ENCODE data around the gene ERMP1.
"Not testable (repeated sequence)": the region's sequence is repeated elsewhere in the genome, so short reads cannot be mapped to it uniquely, and the experiment has no call there.

The ERMP1 gene

GRCh38 chr9:5779705-5780218 lies 53.2 kb downstream of the ERMP1 start:
- not testable (repeated sequence) for DNase-seq

DNA sequence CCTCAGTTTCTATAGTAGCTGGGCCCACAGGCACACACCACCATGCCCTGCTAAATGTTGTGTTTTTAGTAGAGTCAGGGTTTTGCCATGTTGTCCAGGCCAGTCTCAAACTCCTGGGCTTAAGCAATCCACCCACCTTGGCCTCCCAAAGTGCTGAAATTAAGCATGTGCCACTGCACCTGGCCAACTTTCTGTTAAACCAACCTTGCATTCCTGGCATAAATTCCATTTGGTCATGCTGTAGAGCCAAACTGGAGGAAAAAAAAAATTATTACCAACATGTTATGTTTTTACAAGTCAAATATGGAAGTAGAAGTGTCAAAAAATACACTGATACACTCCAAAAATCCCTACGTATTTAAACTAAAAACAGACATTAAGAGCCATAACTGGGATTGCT lies 54.1 kb downstream of the ERMP1 start:
- no peak for DNase-seq

- no peak for DNase-seq
Measured at GRCh38 chr9:5773324-5773999, 59.5 kb downstream of the ERMP1 start.

DNA sequence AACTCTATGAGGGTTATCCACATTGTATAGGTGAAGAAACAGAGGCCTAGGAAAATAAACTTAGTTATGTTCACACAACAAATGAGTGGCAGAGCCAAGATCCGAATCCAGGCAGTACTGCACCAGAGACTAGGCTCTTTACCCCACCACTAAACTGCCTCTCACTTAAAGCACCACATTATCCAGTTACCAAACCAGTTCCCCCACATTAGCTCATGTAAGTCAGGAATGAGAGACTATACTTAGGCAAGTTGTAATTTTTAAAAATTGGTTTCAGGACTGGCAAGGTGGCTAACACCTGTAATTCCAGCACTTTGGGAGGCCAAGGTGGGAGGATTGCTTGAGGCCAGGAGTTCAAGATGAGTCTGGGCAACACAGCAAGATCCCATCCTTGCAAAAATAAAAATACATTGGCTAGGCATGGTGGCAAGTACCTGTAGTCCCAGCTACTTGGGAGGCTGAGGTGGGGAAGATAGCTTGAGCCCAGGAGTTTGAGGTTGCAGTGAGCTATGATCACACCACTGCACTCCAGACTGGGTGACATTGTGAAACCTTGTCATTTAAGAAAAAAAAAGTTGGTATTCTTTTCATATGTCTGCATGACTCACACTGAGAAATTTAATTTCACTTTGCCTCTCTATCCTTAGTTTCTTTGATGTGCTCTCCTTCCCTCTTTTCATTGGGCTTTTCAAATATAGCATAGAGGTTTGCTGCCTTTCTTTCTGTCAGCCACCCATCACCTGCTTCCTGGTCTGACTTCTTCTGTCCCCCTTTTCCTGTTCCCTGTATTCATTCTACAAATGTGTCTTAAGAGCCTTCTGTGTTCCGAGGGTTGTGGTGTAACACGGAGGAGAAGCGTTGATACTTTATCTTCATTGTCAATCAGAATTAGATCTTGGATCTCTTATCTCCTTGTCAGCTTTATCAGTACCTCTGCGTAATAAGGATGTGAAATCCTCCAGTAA lies 64.7 kb downstream of the ERMP1 start:
- no peak for DNase-seq

DNA sequence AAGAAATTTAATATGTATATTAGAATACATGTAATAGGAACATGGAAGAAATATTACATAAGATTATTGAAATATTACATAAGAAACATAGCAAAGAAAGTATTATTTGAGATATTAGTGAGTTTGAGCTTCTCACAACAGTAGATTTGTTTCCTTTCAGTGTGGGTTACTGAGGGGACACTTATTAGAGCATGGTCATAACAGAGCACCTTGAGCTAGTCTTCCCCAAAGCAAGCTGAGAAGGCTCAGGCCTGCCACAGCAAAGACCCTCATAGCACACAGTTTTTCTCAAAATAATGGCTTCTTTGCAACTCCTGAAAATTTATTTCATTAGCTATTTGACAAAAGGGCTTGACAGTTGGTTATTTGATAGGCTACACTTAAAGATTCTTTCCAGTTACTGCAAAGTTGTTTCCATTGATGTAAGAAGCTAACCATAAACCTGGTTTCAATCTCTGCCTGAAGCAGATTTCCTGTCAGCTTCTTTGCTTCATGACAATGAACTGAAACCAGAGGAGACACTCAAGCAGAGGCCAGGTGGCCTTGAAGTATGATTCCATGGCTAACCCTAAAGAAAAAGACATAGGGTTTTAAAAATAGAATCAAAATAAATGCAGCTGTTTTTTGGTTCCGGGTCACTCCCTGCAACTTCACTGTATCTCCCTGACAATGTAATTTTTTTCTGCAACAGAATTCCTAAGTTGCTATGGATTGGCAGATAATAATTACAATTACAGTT lies 68.6 kb downstream of the ERMP1 start:
- DNase-seq = no peak

DNA sequence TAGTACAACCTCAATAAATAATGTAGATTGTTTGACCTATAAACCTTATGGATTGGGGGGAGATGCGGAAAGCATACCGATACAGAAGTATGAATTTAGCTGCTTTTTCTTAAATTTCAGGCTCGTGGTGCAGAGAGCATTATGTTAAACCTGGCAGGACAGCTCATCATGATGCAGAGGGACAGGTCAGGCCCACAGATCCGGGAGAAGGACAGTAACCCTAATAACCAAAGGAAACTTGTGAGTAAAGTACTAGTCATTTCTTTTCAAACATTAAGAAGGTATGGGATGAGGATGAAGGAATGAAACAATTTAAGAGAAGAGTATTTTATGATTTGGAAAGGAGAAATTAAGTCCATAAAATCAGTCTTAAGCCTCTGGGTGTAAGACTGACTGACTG lies 70.5 kb downstream of the ERMP1 start:
- DNase-seq = no peak

DNA sequence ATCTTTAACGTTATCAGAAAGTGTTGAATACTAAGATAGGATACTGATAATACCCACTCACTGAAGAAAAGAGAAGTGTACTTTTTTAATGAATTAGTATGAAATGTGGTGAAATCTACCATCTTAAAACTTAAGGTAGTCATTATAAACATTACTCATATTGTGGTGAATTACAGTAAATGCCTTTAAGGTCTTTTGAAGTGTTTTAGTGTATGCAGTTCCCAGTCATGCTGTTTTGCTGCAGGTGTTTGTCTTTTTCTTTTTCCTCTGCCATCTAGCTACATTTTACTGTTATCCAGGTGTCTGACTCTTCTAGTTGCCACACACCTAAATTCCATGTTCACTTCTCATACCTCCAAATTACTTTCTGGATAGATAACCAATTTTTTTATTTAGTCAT lies 72.6 kb downstream of the ERMP1 start:
- DNase-seq = no peak

DNA sequence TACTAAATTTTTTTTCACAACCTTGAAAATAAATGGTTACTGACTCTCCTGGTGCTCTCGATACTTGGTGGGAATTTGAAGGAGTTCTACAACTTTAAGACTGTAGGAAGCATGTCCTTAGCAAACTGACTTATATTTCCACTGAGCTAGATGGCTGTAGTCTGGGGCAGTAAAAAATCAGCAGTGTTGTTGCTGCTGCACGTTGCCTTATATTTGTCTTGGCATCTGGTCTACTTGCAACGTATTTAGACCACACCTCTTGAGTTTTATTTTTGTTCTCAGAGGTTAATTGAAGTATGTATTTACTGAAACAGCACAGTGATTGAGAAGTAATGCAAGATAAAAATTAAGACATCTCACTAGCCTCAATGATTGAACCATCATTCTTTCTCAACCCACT lies 76.3 kb downstream of the ERMP1 start:
- no peak for DNase-seq

DNA sequence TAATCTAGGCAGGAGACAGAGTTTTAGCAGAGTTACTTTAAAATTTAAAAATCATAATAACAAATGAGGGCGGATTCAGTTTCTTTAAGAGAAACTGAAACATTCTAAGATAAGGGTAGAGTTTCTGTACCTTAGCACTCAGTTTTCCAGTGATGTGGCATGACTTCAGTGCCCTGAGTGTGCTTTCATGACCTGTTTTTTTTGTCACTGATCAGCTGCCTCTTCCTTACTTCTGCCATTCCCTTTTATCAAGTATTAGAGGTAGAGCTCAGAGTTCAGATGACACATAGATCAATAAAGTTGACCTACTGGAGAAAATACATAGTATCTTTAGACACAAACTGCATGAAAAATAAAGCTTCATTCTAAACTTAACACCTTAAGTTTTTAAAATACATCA lies 82.3 kb downstream of the ERMP1 start:
- no peak for DNase-seq

GRCh38 chr9:5749306-5749705 lies 83.6 kb downstream of the ERMP1 start:
- DNase-seq = no peak

GRCh38 chr9:5748438-5748837 lies 84.5 kb downstream of the ERMP1 start:
- no peak for DNase-seq

DNA sequence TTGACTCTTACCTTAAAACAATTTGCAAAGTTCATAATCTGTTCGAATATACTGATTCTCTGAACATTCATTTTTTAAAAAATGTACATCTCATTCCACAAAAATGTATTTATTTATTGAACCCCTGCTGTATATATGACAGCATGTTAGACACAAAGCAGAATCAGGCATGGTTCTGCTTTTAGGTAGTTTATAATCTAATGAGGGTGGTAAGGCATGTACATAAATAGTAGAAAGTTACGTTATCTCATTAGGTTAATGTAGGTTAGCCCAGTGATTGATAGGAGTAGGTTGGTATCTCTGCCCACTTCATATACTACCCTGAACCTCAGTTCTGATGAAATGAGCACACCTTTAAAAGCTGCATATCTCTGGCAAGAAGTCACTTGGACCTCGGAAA lies 89.8 kb downstream of the ERMP1 start:
- DNase-seq = no peak

GRCh38 chr9:5736563-5737346 lies 96.2 kb downstream of the ERMP1 start:
- DNase-seq = no peak

DNA sequence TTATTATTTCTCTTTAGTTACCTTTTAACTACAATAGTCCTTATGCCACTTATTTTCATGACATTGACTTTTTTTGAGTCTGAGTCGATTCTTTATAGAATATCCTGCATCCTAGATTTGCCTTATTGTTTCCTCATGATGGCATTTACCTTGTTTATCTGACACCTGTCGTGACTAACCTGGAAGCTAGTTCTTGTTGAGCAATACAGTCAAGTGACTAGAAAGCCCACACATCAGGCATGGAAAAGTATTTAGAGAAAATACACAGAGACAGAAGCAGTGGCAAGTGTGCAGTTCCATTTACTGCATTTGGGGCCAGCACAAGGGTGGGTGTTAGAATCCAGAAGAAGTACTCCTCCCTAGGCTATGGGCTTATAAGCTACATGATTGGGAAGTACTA lies 97.8 kb downstream of the ERMP1 start:
- DNase-seq = no peak

Measured in hypothalamus (tissue), 51 donors.